Measurements from ENCODE around the gene CHST5.

DNA sequence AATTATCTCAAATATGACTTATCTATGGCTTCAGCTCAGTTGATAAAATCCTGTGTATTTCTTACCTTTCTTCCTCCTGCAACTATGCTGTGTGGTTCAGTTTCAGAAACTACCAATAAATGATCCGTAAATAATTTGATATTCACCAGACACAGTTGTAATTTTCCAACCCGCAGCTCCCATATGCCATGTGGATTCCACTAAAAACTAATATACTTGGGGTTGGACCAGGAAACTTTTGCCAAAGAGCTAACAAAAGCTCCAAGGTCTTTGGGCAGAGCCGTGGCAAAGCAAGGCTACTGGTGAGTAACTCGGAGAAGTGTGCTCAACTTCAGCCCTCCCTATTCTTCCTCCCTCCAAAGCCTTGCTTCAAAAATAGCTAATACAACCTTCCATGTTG lies 38.4 kb downstream of the CHST5 start:
- TF ChIP-seq, protein P1, sequence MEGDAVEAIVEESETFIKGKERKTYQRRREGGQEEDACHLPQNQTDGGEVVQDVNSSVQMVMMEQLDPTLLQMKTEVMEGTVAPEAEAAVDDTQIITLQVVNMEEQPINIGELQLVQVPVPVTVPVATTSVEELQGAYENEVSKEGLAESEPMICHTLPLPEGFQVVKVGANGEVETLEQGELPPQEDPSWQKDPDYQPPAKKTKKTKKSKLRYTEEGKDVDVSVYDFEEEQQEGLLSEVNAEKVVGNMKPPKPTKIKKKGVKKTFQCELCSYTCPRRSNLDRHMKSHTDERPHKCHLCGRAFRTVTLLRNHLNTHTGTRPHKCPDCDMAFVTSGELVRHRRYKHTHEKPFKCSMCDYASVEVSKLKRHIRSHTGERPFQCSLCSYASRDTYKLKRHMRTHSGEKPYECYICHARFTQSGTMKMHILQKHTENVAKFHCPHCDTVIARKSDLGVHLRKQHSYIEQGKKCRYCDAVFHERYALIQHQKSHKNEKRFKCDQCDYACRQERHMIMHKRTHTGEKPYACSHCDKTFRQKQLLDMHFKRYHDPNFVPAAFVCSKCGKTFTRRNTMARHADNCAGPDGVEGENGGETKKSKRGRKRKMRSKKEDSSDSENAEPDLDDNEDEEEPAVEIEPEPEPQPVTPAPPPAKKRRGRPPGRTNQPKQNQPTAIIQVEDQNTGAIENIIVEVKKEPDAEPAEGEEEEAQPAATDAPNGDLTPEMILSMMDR (conservative IDR thresholded peaks at IDR 0.05): no peak
- TF ChIP-seq EZH2 (IDR thresholded peaks at IDR 0.05; ENCODE audit: low read depth): no peak
